AG04449 (cell line): ENCODE measurements around the gene PPARG.

ENCODE experiments used
- CTCF ChIA-PET: fragments of 350-600 bp; formaldehyde crosslinking; extraction: SDS; loops from one replicate; lab custom pipeline; 2021; ENCODE audit warnings: antibody characterized with exemption; lab: Yijun Ruan, JAX
- POLR2A ChIA-PET: fragments of 400-600, 350-600 bp; formaldehyde crosslinking; extraction: SDS; loops from one replicate; lab custom pipeline; 2020; ENCODE audit warnings: antibody characterized with exemption, inconsistent platforms; lab: Yijun Ruan, JAX
- DNase-seq: peaks from one replicate; pipeline ENCODE4 v3.0.0-alpha.2; 2010; ENCODE audit warnings: low read depth, low spot score
- H3K4me3 ChIP-seq: 2 replicates; pipeline ENCODE4 v1.5.1; 2011; ENCODE audit warnings: low read depth, mild to moderate bottlenecking, control low read depth, low read length
- TF ChIP-seq, protein P1 (sequence below): IDR thresholded peaks from one replicate; pipeline ENCODE4 v1.5.1; 2011; ENCODE audit warnings: mild to moderate bottlenecking, moderate library complexity, low read length, control low read depth, inconsistent platforms; ENCODE audit not compliant: insufficient read depth; ENCODE audit errors: missing control alignments

PPARG gene

DNA sequence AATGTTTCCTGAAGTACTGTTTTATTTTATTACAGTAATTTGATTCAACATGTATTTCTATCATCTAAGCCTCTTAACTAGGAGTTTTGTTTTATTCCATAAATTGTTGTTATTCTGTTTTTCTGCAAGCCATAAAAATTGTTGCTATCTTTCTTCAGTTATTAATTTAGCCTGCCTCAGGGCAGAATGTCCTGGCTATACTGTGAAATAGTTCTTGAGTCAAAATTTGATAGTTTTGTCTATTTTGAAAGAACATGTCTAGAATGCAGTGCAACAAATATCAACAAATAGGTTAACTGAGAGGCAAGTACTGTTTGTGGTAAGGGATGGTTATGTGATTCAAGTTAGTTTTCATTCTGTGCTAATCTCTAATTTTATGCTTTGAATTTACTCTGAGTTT, 63.9 kb downstream of the PPARG start:
- ChIA-PET POLR2A (no interaction called here), CTCF (interaction anchor here (1.3 to 1.7 kb wide), 3 partner anchors 127 to 214 kb away, joined by 3 to 5 read pairs (median 4); no protein-coding TSS in a partner anchor)
- no peak overlapping the region for H3K4me3 ChIP-seq
- TF ChIP-seq, protein P1, sequence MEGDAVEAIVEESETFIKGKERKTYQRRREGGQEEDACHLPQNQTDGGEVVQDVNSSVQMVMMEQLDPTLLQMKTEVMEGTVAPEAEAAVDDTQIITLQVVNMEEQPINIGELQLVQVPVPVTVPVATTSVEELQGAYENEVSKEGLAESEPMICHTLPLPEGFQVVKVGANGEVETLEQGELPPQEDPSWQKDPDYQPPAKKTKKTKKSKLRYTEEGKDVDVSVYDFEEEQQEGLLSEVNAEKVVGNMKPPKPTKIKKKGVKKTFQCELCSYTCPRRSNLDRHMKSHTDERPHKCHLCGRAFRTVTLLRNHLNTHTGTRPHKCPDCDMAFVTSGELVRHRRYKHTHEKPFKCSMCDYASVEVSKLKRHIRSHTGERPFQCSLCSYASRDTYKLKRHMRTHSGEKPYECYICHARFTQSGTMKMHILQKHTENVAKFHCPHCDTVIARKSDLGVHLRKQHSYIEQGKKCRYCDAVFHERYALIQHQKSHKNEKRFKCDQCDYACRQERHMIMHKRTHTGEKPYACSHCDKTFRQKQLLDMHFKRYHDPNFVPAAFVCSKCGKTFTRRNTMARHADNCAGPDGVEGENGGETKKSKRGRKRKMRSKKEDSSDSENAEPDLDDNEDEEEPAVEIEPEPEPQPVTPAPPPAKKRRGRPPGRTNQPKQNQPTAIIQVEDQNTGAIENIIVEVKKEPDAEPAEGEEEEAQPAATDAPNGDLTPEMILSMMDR, result no peak
- DNase-seq, result no peak

DNA sequence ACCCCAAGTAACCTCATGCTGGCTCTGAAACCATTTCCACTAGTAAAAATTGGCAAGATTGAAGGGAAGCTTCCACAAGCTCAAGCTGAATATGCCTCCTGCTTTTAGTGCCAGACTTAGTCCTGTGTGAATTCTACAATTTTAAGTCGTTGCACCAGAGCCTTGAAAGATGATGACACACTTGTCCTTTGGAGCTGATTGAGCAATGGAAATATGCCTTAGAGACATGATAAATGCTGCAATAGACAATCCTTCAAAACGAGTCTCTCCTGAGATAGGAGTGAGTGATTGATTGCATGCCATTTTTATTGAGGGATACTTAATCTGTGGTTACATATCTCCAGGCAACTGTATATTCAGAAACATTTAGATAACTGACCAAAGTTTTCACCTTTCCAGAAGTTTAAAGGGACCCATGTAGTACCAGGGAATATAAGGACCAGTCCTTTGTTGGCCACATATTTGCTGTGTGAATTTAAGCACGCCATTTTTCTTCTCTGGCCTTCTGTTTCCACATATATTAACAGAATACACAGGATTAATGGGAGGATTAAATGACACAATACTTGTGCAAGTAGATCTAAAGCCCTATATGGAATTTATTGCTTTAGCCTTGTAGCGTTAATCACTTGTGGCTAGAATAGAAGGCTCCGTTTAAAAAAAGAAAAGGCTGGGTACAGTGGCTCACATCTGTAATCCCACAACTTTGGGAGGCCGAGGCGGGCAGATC, 65.1 kb downstream of the PPARG start:
- no peak for DNase-seq
- TF ChIP-seq, protein P1, result no peak
- CTCF ChIA-PET, result interaction anchor here (1.1 kb wide), 1 partner anchor 10 kb away, joined by 4 read pairs; no protein-coding TSS in a partner anchor
- H3K4me3 ChIP-seq, result no peak overlapping the region
- POLR2A ChIA-PET, result no interaction called here

DNA sequence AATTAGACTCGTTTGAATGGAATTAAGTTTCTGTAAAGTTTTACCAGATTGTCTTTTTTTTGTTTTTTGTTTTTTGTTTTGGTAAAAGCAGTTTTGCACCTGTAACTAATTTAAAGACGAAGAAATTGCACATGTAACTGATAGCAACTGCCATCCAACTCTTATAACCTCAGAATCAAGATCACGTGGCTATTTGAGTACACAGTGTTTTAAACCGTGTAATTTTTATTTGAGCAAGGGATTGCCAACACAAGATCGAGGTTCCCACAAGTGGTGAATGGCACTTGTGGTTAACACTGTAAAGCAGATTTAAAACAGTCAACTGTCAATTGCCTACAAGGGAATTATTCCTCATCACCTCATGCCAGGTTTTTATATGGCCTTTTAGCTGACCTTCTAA, 67.3 kb downstream of the PPARG start:
- DNase-seq, result no peak
- TF ChIP-seq, protein P1, result no peak
- CTCF ChIA-PET, result interaction anchor here (0.9 to 1.5 kb wide), 3 partner anchors 11 to 221 kb away, joined by 3 read pairs; no protein-coding TSS in a partner anchor

DNA sequence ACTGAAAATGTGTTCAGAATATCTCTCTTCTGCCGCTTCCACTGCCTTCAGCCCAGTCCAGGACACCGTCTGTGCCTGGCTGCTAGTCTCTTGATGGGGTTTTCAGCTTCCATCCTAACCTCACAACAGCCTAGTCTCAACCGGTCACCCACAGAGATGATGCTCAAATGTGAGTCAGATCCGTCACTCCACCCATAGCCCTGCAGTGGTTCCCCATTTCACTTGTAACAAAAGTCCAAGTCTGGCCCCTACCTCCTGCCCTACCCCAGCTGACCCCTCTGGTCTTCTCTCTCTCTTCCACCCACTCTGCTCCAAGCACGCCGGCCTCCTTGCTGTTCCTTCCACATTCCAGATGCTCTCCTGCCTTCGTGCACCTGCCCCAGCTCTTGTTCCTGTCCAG, 68.1 kb downstream of the PPARG start:
- H3K4me3 ChIP-seq, result no peak overlapping the region
- DNase-seq, result no peak
- TF ChIP-seq, protein P1, result no peak
- CTCF ChIA-PET, result interaction anchor here (1.5 kb wide), 1 partner anchor 12 kb away, joined by 3 read pairs; no protein-coding TSS in a partner anchor
- POLR2A ChIA-PET, result no interaction called here

More for the DNA sequence above, 67.3 kb downstream of the PPARG start:
- POLR2A ChIA-PET, result no interaction called here
- H3K4me3 ChIP-seq, result no peak overlapping the region

DNA sequence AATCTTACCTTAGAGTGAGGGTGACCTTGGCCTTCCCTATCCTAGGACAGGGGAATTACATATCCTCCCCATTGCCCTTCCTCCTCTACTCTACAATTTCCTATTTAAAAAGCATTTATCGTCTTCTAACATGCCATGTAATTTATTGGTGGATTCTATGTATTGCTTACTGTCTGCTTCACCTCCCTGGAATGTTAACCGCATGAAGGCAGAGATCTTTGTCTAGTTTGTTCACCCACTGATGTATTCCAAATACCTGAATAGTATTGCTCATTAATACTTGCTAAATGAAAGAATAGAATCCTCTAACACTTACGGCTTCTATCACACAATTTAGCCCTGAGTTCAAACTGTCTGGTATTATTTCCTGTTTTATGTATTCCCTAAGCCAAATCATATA, 68.6 kb downstream of the PPARG start:
- CTCF ChIA-PET, result interaction anchor here (1.5 to 1.6 kb wide), 2 partner anchors 12 to 219 kb away, joined by 3 read pairs; no protein-coding TSS in a partner anchor
- TF ChIP-seq, protein P1, result no peak
- POLR2A ChIA-PET, result no interaction called here
- H3K4me3 ChIP-seq, result no peak overlapping the region
- no peak for DNase-seq
